HG02610 (cell line): ENCODE measurements around the gene IFI27L1.

Experiments
- ATAC-seq: cut with Tn5 transposase; IDR thresholded peaks from one replicate; pipeline ENCODE4 v1.9.1; 2021; ENCODE audit warnings: mild to moderate bottlenecking, moderate library complexity; ENCODE audit not compliant: unreplicated experiment

Gene IFI27L1

DNA sequence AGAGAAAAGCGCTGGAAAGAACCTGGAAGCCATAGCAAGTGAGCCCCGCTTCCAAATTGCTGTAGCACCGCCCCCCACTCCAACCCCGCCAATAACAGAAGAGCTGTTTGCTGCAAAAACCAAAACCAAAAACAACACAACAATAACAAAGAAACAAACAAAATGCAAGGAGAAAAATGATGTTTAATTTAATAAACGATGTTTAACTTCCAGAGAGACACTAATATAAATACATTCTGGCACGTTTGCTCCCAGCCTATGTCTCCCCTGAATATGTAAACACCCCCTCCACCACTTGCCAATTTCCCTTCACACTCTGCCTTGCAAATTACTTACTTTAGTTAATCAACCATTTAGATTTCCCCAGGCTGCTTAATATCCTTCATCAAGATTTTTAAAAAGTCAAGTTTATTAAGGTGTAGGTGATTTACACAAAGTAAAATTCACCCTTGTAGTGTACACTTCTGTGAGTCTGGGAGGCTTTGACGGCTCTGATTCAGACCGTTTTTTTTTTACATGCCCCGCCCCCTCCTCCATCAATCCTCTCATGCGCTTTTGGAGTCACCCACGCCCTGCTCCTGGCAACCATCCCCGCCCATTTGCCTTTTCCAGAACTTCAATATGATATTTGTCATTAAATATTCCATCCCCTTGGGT lies 48.8 kb downstream of the IFI27L1 start:
- ATAC-seq = no peak

- no peak for ATAC-seq
Measured at GRCh38 chr14:94132285-94132887, 51.3 kb downstream of the IFI27L1 start.

- no peak for ATAC-seq
Measured at GRCh38 chr14:94135476-94135875, 54.4 kb downstream of the IFI27L1 start.

DNA sequence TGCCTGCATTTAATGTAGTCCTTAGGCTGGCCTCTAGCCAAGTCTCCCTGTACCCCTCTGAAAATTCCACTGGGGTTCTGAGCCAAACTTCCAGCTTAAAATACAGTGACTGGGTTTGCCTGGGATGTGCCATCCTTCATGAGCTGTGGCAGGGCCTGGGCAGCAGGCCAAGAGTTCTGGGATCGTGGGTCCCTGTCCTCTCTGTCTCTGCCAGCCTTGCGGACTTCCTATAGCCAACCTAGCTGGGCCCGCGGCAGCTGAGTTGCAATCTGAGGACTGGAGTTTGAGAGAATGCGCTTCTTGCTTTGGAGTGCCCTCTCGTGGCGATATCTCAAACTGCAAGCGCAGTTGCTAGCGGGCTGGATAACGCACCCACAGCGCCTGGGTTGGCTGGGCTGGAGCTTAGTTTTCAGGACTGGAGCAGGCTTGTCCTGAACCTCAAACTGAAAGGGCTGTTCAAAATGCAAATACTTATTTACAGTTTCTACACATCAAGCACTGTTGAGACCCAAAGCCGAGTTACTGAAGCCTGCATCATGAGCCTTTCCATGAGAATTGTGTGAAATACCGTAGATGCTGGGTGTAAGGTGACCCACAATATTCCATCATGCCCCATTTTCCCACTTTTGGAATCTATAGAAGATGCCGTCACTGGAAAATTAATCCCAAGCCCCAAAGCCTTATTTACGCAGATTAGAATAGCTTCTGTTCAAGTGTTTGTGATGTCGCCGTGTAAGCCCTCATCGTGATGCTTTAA lies 55.6 kb downstream of the IFI27L1 start:
- peak; percentile 84 for ATAC-seq

DNA sequence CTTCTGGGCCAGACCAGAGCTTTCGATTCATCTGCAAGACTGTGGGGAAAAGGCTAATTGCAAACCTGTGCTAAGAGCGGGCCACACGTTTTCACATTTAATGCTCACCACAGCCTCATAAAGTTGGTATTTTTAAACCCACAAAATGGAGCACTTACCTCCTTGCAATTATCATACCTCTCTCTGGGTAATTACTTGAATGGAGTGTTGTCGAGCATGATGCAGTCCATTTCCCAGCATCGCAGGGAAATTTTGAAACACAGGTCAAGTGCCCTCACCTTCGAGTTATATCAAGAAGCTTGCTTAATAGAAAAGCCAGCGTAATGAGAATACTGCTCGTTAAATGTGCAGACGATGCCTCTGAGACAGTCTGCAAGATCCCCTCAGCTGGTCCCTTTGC lies 57.1 kb downstream of the IFI27L1 start:
- no peak for ATAC-seq

GRCh38 chr14:94139006-94139405 lies 57.9 kb downstream of the IFI27L1 start:
- ATAC-seq = no peak

- ATAC-seq = no peak
Measured at GRCh38 chr14:94139421-94139820, 58.3 kb downstream of the IFI27L1 start.

GRCh38 chr14:94142247-94142646 lies 61.1 kb downstream of the IFI27L1 start:
- no peak for ATAC-seq

DNA sequence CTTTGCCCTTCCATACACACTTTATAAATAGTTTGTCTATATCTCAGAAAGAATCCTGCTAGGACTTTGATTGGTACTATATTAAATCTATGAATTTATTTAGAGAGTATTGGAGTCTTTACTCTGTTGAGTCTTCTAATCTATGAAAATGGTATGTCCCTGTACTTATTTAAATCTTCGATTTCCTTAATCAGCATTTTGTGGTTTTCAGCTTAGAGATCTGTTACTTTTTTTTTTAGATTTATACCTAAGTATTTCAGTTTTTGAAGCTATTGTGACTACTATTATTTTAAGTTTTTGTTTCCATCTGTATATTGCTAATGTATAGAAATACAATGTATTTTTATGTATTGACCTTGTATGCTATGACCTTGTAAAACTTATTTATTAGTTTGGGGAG lies 61.7 kb downstream of the IFI27L1 start:
- ATAC-seq = no peak

GRCh38 chr14:94143239-94143638 lies 62.1 kb downstream of the IFI27L1 start:
- no peak for ATAC-seq

DNA sequence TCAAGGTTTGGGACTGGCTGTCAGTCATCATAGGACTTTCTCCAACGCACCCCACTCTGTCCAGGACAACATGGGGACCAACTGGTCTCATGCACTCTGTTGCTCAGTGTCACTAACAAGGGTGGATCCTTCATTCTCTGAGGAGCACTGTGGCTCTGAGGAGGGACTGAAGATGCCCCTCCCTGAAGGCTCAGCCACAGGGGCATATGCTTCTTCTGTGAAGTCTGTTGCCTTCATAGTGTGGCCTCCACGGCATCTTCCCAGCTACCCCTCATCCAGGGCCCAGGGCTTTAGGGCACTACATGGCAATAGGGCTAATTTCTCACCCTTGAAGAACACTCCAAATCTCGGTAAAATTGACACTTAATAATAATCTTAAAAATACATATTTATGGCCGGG lies 62.6 kb downstream of the IFI27L1 start:
- ATAC-seq = no peak

DNA sequence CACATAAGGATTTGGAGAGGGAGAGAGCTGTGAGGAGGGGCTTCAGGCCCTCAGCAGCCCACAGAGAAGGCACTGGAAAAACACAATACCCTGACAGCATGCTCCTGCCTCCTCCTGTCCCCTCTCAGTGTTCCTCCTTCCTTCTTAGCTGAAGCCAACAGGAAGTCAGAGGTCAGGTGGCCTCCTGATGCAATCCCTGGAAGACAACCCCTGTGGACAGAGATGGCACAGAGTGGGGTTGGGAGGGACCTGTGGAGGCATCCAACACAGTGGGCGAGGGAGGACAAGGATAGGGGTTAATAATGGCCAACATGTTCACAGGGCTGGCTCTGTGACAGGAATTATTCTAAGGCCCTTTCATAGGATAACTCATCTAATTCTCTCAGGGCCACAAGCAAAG lies 63.7 kb downstream of the IFI27L1 start:
- no peak for ATAC-seq

GRCh38 chr14:94145902-94146527 lies 64.9 kb downstream of the IFI27L1 start:
- ATAC-seq = no peak
